GM20000 (cell line): Measurements from ENCODE around the gene SLFN5.

ENCODE experiments used
- DNase-seq: peaks from one replicate; pipeline ENCODE4 v3.0.0; 2012; ENCODE audit warnings: low spot score
- CTCF ChIP-seq: IDR thresholded peaks from 2 replicates; pipeline ENCODE4 v1.5.1; 2012; ENCODE audit warnings: mild to moderate bottlenecking, control low read depth; ENCODE audit errors: extremely low read depth, missing control alignments

The SLFN5 gene

GRCh38 chr17:35235917-35236316, 7.0 kb upstream of the SLFN5 start:
- DNase-seq, result no peak
- TF ChIP-seq CTCF, result no peak

GRCh38 chr17:35236821-35237220, 6.1 kb upstream of the SLFN5 start:
- TF ChIP-seq CTCF, result no peak
- no peak for DNase-seq

GRCh38 chr17:35238821-35239220, 4.1 kb upstream of the SLFN5 start:
- no peak for DNase-seq

GRCh38 chr17:35239823-35240222, 3.0 kb upstream of the SLFN5 start:
- TF ChIP-seq CTCF, result no peak
- no peak for DNase-seq

More at GRCh38 chr17:35238821-35239220, 4.1 kb upstream of the SLFN5 start:
- TF ChIP-seq CTCF, result no peak

GRCh38 chr17:35240861-35241260, 2.0 kb upstream of the SLFN5 start:
- no peak for DNase-seq
- no peak for TF ChIP-seq CTCF

GRCh38 chr17:35241520-35241919, 1.4 kb upstream of the SLFN5 start:
- TF ChIP-seq CTCF, result no peak
- no peak for DNase-seq

GRCh38 chr17:35242158-35242804, 591 bp upstream of the SLFN5 start:
- no peak for TF ChIP-seq CTCF
- DNase-seq, result peak; percentile 91
